ENCODE data around the gene DES.

GRCh38 chr2:219443016-219443696 is 25.0 kb downstream of the DES start:
- TF ChIP-seq CTCF (IDR thresholded peaks at IDR 0.05 in 2 of 3, conservative IDR thresholded peaks at IDR 0.05 in 1 of 3; ENCODE audit: borderline replicate concordance in 1 of 3, insufficient read depth in 1 of 3, low read depth in 2 of 3, low read length in 2 of 3) (no peak), POLR2A (IDR thresholded peaks at IDR 0.05; ENCODE audit: borderline replicate concordance, extremely low read depth, insufficient read depth, insufficient read length) (no peak), ZBTB33 (IDR thresholded peaks at IDR 0.05; ENCODE audit: extremely low read depth, insufficient replicate concordance, low read length) (no peak), EZH2phosphoT487 (IDR thresholded peaks at IDR 0.05; ENCODE audit: borderline replicate concordance) (no peak), TCF7L2 (IDR thresholded peaks at IDR 0.05; ENCODE audit: borderline replicate concordance, extremely low read depth, insufficient read depth, insufficient read length) (no peak), EZH2 (IDR thresholded peaks at IDR 0.05) (no peak), YY1 (IDR thresholded peaks at IDR 0.05; ENCODE audit: extremely low read depth, insufficient replicate concordance, low read depth, low read length) (no peak), JUND (IDR thresholded peaks at IDR 0.05) (no peak)

All from HCT116 (cell line).